Peyer's patch (tissue), 4 donors: ENCODE measurements around the gene SAPCD1.

Experiments
- CTCF ChIP-seq, 6 experiments: fragments of 450-650 bp in 4 of 6; fragments of 200-600 bp in 2 of 6; sonication (generic) in 1 of 6; IDR thresholded peaks; one replicate each; pipeline ENCODE4 v1.5.1; 2017 to 2019; ENCODE audit warnings: antibody characterized with exemption in 6 of 6, mild to moderate bottlenecking in 3 of 6, moderate library complexity in 1 of 6
- POLR2A ChIP-seq, 2 donors: fragments of 450-650 bp; IDR thresholded peaks; one replicate each; pipeline ENCODE4 v1.5.1; 2017; ENCODE audit warnings: antibody characterized with exemption in 2 of 2, mild to moderate bottlenecking in 2 of 2, moderate library complexity in 2 of 2

DNA sequence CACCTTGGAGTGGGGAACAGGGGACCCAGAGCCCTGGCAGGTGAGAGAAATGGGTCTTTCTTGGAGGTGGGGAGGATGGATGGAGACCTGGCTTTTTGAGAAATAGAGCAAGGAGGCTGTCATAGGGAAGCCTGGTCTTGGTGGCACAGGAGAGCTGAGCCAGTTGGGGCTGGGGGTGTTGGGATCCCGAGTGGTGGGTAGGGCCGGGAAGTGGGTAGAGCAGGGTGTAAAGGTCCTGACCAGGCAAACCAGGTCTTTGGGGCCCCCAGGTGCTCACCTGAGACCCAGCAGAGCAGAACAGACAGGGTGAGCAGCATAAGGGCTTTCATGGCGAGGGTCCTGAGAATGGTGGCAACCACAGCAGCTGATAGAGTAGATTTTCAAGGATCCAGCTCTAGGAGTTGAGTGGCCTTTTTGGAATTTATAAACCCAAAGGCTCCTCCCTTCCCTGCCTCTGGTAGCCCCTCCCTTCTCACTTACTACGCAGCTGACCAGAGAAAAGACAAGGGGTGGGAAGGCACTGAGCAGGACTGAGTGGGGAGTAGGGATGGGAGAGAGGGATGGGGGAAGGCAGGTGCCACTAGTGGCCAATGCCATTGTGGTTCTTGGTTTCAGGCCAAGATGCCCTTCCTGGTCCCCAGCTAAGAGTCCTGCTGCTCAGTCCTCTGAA lies 41.0 kb upstream of the SAPCD1 start, which contains the start of gene LY6G6C:
- TF ChIP-seq CTCF (IDR thresholded peaks at IDR 0.05) = no peak
- no peak for TF ChIP-seq POLR2A (IDR thresholded peaks at IDR 0.05)
